Measurements from ENCODE around the gene CDC14B.
"Not testable (repeated sequence)": the region's sequence is repeated elsewhere in the genome, so short reads cannot be mapped to it uniquely, and the experiment has no call there.

The CDC14B gene

DNA sequence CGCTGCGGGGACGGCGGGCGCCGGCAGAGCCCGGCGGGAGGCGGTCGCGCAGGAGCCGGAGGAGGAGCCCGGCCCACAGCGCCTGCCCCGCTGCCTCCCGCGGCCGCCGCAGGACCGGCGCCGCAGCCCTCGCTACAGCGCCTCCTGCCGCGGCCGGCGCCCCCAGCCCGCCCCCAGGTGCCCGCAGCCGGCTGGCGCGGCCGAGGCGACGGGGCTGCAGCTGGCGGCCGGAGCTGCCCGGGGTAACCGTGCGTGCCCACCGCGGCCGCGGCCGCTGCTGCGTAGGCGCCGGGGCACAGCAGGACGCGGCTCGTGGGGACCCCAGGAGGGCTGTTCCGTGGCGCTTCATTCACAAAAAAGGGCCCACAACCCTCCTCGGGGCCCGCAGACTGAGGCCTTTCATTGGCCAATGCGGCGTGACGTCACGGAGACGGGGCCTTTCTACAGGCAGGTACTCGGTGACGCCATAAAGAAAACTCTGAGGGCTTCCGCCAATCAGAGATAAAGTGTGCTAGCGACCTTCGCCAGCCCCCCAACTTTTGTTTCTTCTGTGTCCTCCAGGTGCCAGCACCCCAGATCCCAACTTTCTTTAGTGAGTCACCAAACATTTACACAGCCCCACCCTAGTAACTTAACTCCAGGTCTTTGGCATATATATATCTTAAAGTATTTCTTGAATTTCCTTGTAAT, at the start of gene CDC14B:
TSS of gene CDC14B (minus strand) at position 353 of the 690 bp plus-strand sequence. CDS start 465 bp downstream, outside the sequence.
- H3K4me3 ChIP-seq (replicated peaks; ENCODE audit: low read depth, low read length) = peak within 1 kb of the TSS; percentile 66
- TF ChIP-seq, protein P1, sequence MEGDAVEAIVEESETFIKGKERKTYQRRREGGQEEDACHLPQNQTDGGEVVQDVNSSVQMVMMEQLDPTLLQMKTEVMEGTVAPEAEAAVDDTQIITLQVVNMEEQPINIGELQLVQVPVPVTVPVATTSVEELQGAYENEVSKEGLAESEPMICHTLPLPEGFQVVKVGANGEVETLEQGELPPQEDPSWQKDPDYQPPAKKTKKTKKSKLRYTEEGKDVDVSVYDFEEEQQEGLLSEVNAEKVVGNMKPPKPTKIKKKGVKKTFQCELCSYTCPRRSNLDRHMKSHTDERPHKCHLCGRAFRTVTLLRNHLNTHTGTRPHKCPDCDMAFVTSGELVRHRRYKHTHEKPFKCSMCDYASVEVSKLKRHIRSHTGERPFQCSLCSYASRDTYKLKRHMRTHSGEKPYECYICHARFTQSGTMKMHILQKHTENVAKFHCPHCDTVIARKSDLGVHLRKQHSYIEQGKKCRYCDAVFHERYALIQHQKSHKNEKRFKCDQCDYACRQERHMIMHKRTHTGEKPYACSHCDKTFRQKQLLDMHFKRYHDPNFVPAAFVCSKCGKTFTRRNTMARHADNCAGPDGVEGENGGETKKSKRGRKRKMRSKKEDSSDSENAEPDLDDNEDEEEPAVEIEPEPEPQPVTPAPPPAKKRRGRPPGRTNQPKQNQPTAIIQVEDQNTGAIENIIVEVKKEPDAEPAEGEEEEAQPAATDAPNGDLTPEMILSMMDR (IDR thresholded peaks at IDR 0.05; ENCODE audit: low read length, missing control alignments) = no peak
- DNase-seq (ENCODE audit: low read depth) = peak; percentile 91

DNA sequence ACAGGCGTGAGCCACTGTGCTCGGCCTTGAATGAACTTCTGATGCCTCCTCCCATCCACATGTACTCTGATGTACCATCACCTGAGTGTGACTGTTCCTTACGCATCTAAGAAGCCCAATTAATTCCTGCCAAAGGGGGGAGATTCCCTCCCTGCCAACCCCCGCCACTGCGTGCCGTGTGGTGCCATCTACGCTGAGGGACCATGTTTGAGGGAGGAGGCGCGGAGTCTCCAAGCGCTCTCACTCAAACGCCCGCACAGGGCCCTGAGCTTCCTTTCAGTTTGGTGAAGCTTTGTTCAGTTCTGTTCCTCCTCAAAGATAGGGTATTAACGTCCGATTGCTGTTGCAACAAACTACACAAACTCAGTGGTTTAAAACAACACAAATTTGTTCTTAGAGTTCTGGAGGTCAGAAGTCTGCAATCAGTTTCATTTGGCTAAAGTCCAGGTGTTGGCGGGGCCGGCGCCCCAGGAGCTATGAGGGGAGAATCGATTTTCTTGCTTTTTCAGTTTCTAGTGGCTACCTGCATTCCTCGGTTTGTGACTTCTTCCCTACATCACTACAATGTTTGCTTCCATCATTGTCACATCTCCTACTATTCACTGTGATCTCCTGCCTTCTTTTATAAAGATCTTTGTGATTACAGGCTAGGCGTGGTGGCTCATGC, 49.4 kb upstream of the CDC14B start:
- no peak overlapping the region for H3K4me3 ChIP-seq (replicated peaks; ENCODE audit: low read depth, low read length)
- no peak for DNase-seq (ENCODE audit: low read depth)
- TF ChIP-seq, protein P1 (IDR thresholded peaks at IDR 0.05; ENCODE audit: low read length, missing control alignments) = no peak

DNA sequence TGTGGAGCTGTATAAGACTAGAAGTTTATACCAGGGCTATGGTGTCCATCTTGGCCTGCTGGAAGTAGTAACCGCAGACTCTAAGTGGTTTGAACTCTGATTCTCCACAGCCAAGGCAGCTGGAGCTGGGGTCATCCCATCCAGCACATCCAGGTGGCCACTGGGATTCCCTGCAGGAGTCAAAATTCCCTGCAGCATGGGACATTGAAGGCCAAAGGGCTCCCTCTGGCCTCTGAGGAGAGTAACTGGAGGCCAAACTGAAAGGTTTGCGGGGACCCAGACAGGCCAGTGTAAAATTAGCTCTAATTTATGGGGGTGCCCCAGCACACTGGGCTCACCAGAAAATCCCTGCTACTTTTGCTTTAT, 47.7 kb upstream of the CDC14B start:
- DNase-seq (ENCODE audit: low read depth) = no peak
- H3K4me3 ChIP-seq (replicated peaks; ENCODE audit: low read depth, low read length) = no peak overlapping the region
- TF ChIP-seq, protein P1 (IDR thresholded peaks at IDR 0.05; ENCODE audit: low read length, missing control alignments) = no peak

DNA sequence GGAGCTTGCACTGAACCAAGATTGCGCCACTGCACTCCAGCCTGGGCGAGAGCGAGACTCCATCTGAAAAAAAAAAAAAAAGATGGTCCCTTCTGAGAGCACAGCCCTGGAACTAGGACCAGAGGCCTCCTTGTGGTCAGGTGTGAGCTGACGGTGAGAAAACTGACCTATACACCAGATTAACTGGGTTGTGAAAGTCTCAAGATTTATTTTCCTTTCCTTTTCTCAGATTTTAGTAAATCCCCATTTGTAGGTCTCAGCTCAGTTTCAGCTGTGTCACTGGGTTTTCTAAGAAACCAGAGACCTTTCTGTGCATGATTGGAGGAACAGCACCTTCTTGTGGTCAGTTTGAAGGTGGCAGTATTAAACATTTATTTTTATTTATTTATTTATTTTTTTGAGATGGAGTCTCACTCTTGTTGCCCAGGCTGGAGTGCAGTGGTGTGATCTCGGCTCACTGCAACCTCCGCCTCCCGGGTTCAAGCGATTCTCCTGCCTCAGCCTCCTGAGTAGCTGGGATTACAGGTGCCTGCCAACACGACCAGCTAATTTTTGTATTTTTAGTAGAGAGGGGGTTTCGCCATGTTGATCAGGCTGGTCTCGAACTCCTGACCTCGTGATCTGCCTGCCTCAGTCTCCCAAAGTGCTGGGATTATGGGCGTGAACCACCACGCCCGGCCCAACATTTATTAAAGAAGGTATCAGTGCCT, 47.2 kb upstream of the CDC14B start:
- DNase-seq (ENCODE audit: low read depth) = peak; percentile 88
- H3K4me3 ChIP-seq (replicated peaks; ENCODE audit: low read depth, low read length) = not testable (repeated sequence)
- TF ChIP-seq, protein P1 (IDR thresholded peaks at IDR 0.05; ENCODE audit: low read length, missing control alignments) = peak; percentile 67

DNA sequence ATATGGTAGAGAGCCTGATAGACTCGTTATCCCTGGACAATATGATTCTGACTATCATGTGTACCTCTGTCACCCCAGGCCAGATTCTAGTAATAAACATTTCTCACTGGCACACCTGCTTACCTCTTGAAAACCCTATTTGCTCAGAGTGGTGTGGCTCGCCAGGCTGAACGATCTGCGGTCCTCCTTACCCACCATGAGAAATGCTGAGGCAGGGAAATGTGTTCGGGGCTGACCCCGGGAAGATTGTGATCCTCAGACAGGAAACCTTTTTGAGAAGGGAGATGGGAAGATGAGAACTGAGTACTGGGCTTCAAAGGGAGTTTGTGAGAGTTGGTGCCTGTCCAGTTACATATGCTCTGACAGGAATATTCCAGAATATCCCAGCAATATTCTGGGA, 46.1 kb upstream of the CDC14B start:
- TF ChIP-seq, protein P1 (IDR thresholded peaks at IDR 0.05; ENCODE audit: low read length, missing control alignments) = no peak
- no peak overlapping the region for H3K4me3 ChIP-seq (replicated peaks; ENCODE audit: low read depth, low read length)

DNA sequence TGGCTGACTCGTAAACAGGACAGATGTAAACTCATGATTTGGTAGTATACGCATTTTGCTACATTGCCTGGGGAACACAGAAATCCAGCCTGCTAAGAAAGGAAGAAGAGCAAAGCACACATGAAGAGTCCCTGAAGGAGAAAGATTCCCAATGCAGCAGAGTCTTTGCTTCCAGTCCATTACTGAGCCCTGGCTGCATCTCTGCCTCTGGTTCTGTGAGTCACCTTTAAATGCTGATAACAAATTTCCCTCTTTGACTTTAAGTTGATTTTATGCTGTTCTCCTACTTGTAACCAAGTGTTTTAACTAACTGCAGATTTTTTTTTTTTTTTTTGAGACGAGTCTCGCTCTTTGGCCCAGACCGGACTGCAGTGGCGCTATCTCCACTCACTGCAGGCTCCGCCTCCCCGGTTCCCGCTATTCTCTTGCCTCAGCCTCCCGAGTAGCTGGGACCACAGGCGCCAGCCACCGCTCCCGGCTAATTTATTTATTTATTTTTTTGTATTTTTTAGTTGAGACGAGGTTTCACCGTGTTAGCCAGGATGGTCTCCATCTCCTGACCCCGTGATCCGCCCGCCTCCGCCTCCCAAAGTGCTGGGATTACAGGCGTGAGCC, 44.0 kb upstream of the CDC14B start:
- H3K4me3 ChIP-seq (replicated peaks; ENCODE audit: low read depth, low read length) = no peak overlapping the region
- TF ChIP-seq, protein P1 (IDR thresholded peaks at IDR 0.05; ENCODE audit: low read length, missing control alignments) = no peak
- peak; percentile 21 for DNase-seq (ENCODE audit: low read depth)

More for the DNA sequence above, 46.1 kb upstream of the CDC14B start:
- DNase-seq (ENCODE audit: low read depth) = no peak

Data from fibroblast of pulmonary artery (primary cell).